Parathyroid adenoma (tissue), 2 donors: Measurements from ENCODE around the gene LDHB.
"Not testable (repeated sequence)": the region's sequence is repeated elsewhere in the genome, so short reads cannot be mapped to it uniquely, and the experiment has no call there.

ENCODE experiments used
- H2AFZ ChIP-seq: fragments of 300-600 bp; sonication (generic); one replicate; pipeline ENCODE4 v1.7.0; 2017; ENCODE audit warnings: antibody characterized with exemption, mild to moderate bottlenecking
- H3K27ac ChIP-seq: fragments of 300-600 bp; sonication (generic); one replicate; pipeline ENCODE4 v1.7.0; 2017
- H3K27me3 ChIP-seq: fragments of 300-600 bp; sonication (generic); one replicate; pipeline ENCODE4 v1.7.0; 2017; ENCODE audit warnings: low read length; ENCODE audit not compliant: control insufficient read depth, insufficient read depth
- H3K36me3 ChIP-seq: fragments of 300-600 bp; sonication (generic); one replicate; pipeline ENCODE4 v1.7.0; 2017; ENCODE audit warnings: low read length; ENCODE audit not compliant: control insufficient read depth, insufficient read depth
- H3K4me1 ChIP-seq: fragments of 300-600 bp; sonication (generic); one replicate; pipeline ENCODE4 v1.7.0; 2017; ENCODE audit warnings: control low read depth
- H3K4me2 ChIP-seq: fragments of 300-600 bp; sonication (generic); one replicate; pipeline ENCODE4 v1.7.0; 2017; ENCODE audit warnings: low read length
- H3K4me3 ChIP-seq: fragments of 300-600 bp; sonication (generic); one replicate; pipeline ENCODE4 v1.7.0; 2017; ENCODE audit warnings: low read depth, low read length
- H3K79me2 ChIP-seq: fragments of 300-600 bp; sonication (generic); one replicate; pipeline ENCODE4 v1.7.0; 2017; ENCODE audit warnings: control low read depth
- H3K9ac ChIP-seq: fragments of 300-600 bp; sonication (generic); one replicate; pipeline ENCODE4 v1.7.0; 2017; ENCODE audit warnings: mild to moderate bottlenecking
- H3K9me3 ChIP-seq: fragments of 300-600 bp; sonication (generic); one replicate; pipeline ENCODE4 v1.7.0; 2017; ENCODE audit warnings: low read length; ENCODE audit not compliant: control insufficient read depth
- CTCF ChIP-seq: fragments of 300-600 bp; sonication (generic); IDR thresholded peaks from one replicate; pipeline ENCODE4 v1.7.0; 2017; ENCODE audit warnings: antibody characterized with exemption, mild to moderate bottlenecking
- donor health status: primary hyperparathyroidism.

LDHB gene

DNA sequence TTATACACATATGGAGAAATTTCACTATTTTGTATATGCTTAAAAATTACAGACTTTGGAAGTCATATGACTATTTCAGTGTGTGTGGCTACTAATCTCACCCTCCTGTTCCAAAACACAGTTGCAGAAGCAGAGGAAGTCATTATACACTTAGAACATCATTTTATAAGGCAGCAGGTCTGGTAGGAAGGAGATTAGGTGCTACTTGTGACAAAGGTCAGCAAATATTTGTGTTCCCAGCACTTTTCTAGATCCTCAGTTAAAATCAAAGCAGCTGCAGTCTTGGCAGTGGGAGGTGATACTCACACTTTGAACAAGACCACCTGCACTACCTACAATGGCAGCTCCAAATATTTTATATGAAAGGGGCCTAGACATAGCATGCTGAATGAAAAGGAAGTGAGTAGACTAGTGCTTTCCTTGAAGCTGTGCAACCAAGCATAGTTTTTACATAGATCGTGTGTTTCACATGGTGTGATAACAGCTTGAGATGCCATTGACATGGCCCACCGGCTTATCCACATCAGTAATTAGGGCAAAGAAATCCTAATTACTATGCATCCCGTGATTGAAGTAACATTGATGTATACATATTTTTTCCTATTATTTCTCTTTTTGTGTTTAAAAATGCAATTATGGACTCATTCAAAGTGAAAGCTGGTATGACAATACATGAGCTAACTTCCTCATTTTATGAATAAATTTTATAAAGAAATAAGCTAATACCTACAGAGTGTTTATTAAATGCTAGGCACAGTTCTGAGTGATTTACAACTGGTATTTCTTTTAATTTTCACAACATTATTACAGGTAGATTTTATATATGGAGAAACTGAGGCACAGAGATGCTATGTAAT is 58.3 kb downstream of the LDHB start:
- Histone ChIP-seq H3K27me3 (no peaks in the 10 kb centered on the region), H3K79me2 (no peaks in the 10 kb centered on the region), H3K27ac (no peak overlapping the region), H2AFZ (no peak overlapping the region), H3K4me1 (no peaks in the 10 kb centered on the region), H3K9me3 (no peaks in the 10 kb centered on the region), H3K9ac (no peak overlapping the region), H3K36me3 (no peaks in the 10 kb centered on the region), H3K4me3 (no peak overlapping the region), H3K4me2 (no peak overlapping the region)
- TF ChIP-seq CTCF = no peak

GRCh38 chr12:21598651-21599050 is 59.0 kb downstream of the LDHB start:
- TF ChIP-seq CTCF = no peak
- Histone ChIP-seq H3K27me3 (no peaks in the 10 kb centered on the region), H3K79me2 (no peaks in the 10 kb centered on the region), H3K4me3 (no peak overlapping the region), H3K9ac (no peak overlapping the region), H3K4me2 (no peak overlapping the region), H2AFZ (no peak overlapping the region), H3K36me3 (no peaks in the 10 kb centered on the region), H3K27ac (no peak overlapping the region), H3K4me1 (no peaks in the 10 kb centered on the region), H3K9me3 (no peaks in the 10 kb centered on the region)

DNA sequence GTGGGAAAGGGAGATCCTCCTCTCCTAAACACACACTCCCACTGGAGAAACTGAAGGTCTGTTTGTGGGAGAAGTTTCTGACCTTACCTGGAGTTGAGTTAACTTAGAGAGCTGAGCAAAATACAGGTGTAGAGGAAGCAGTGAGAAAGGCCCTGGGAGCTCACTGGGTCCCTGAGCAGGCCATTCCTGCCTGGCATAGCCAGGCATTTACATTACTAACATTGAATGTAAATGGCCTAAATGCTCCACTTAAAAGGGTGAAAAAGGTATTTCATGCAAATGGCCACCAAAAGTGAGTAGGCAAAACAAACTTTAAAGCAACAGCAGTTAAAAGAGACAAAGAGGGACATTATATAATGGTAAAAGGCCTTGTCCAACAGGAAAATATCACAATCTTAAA is 62.3 kb downstream of the LDHB start:
- H3K9ac ChIP-seq, H3K4me3 ChIP-seq, H3K27ac ChIP-seq, H3K27me3 ChIP-seq, H3K79me2 ChIP-seq, H3K36me3 ChIP-seq, H2AFZ ChIP-seq, H3K9me3 ChIP-seq, H3K4me1 ChIP-seq, H3K4me2 ChIP-seq: not testable (repeated sequence)

GRCh38 chr12:21585485-21585884 is 72.2 kb downstream of the LDHB start:
- Histone ChIP-seq H3K79me2 (no peaks in the 10 kb centered on the region), H3K4me1 (no peaks in the 10 kb centered on the region), H3K4me2 (no peak overlapping the region), H3K4me3 (no peak overlapping the region), H3K9ac (no peak overlapping the region), H2AFZ (no peak overlapping the region), H3K27me3 (no peaks in the 10 kb centered on the region), H3K36me3 (no peaks in the 10 kb centered on the region), H3K9me3 (no peaks in the 10 kb centered on the region), H3K27ac (no peak overlapping the region)
- no peak for TF ChIP-seq CTCF
